H9 (cell line): ENCODE results near the gene SPDYC. TPM values are rescaled to one million over a fixed set of nuclear protein-coding genes. Genes with fewer than 3 reads are reported as not detected.

Experiments used
- DNase-seq: peaks from one replicate; pipeline ENCODE4 v3.0.0-alpha.2; 2017
- H2AFZ ChIP-seq: one replicate; pipeline ENCODE4 v1.6.1; 2013; ENCODE audit warnings: mild to moderate bottlenecking, low read length, control low read depth, moderate library complexity
- H2AK5ac ChIP-seq: 2 replicates; pipeline ENCODE4 v1.6.1; 2013; ENCODE audit warnings: low read length, control low read depth, mixed read lengths; ENCODE audit not compliant: insufficient read length
- H2BK120ac ChIP-seq: one replicate; pipeline ENCODE4 v1.6.1; 2013; ENCODE audit warnings: low read depth, mild to moderate bottlenecking, low read length, control low read depth, inconsistent platforms; ENCODE audit not compliant: poor library complexity, severe bottlenecking
- H2BK12ac ChIP-seq: 2 replicates; pipeline ENCODE4 v1.6.1; 2013; ENCODE audit warnings: low read length, control low read depth, mixed read lengths, low read depth; ENCODE audit not compliant: insufficient read length
- H2BK15ac ChIP-seq: 2 replicates; pipeline ENCODE4 v1.6.1; 2013; ENCODE audit warnings: low read depth, low read length, control low read depth
- H2BK20ac ChIP-seq: one replicate; pipeline ENCODE4 v1.6.1; 2013; ENCODE audit warnings: low read depth, mild to moderate bottlenecking, low read length, control low read depth, inconsistent platforms; ENCODE audit not compliant: poor library complexity, severe bottlenecking
- H2BK5ac ChIP-seq: 2 replicates; pipeline ENCODE4 v1.6.1; 2013; ENCODE audit warnings: low read length, control low read depth, mixed read lengths; ENCODE audit not compliant: insufficient read length
- H3K14ac ChIP-seq: 2 replicates; pipeline ENCODE4 v1.6.1; 2013; ENCODE audit warnings: low read length, control low read depth; ENCODE audit not compliant: insufficient read depth
- H3K18ac ChIP-seq: 2 replicates; pipeline ENCODE4 v1.6.1; 2013; ENCODE audit warnings: low read depth, mild to moderate bottlenecking, mixed read lengths, low read length, control low read depth; ENCODE audit not compliant: insufficient read length
- H3K23ac ChIP-seq: 2 replicates; pipeline ENCODE4 v1.6.1; 2013; ENCODE audit warnings: low read length, control low read depth, mixed read lengths, low read depth; ENCODE audit not compliant: insufficient read length
- H3K23me2 ChIP-seq: 2 replicates; pipeline ENCODE4 v1.6.1; 2013; ENCODE audit warnings: low read depth, mild to moderate bottlenecking, mixed read lengths, low read length, control low read depth; ENCODE audit not compliant: insufficient read length, poor library complexity, severe bottlenecking
- H3K27ac ChIP-seq: 2 replicates; pipeline ENCODE4 v1.5.1; 2013; ENCODE audit warnings: low read length, control low read depth, mixed read lengths, low read depth; ENCODE audit not compliant: insufficient read length
- H3K27me3 ChIP-seq: 2 replicates; pipeline ENCODE4 v1.6.1; 2013; ENCODE audit warnings: low read length, control low read depth, inconsistent platforms; ENCODE audit not compliant: insufficient read depth
- H3K4ac ChIP-seq: 2 replicates; pipeline ENCODE4 v1.6.1; 2013; ENCODE audit warnings: low read depth, mild to moderate bottlenecking, control low read depth, inconsistent platforms, low read length, moderate library complexity
- H3K4me1 ChIP-seq: 2 replicates; pipeline ENCODE4 v1.6.1; 2013; ENCODE audit warnings: low read length, control low read depth, inconsistent platforms; ENCODE audit not compliant: insufficient read depth
- H3K4me2 ChIP-seq: 2 replicates; pipeline ENCODE4 v1.6.1; 2013; ENCODE audit warnings: low read length, control low read depth, mixed read lengths; ENCODE audit not compliant: insufficient read length, insufficient read depth
- H3K56ac ChIP-seq: 2 replicates; pipeline ENCODE4 v1.6.1; 2013; ENCODE audit warnings: low read depth, mild to moderate bottlenecking, mixed read lengths, low read length, control low read depth; ENCODE audit not compliant: insufficient read length
- H3K79me1 ChIP-seq: 2 replicates; pipeline ENCODE4 v1.6.1; 2013; ENCODE audit warnings: low read depth, mild to moderate bottlenecking, moderate library complexity, low read length, control low read depth, inconsistent platforms; ENCODE audit not compliant: insufficient read depth, poor library complexity, severe bottlenecking
- H3K79me2 ChIP-seq: 2 replicates; pipeline ENCODE4 v1.6.1; 2013; ENCODE audit warnings: low read length, control low read depth, inconsistent platforms; ENCODE audit not compliant: insufficient read depth
- H3K9ac ChIP-seq: 2 replicates; pipeline ENCODE4 v1.6.1; 2013; ENCODE audit warnings: low read length, control low read depth, mixed read lengths; ENCODE audit not compliant: insufficient read length; ENCODE audit errors: extremely low read depth
- H3K9me3 ChIP-seq: one replicate; pipeline ENCODE4 v1.6.1; 2013; ENCODE audit warnings: low read depth, low read length, inconsistent platforms; ENCODE audit not compliant: control insufficient read depth
- H3T11ph ChIP-seq: one replicate; pipeline ENCODE4 v1.6.1; 2013; ENCODE audit warnings: mild to moderate bottlenecking, low read length, control low read depth, inconsistent platforms
- H4K20me1 ChIP-seq: one replicate; pipeline ENCODE4 v1.6.1; 2013; ENCODE audit not compliant: control insufficient read depth, insufficient read length, insufficient read depth
- H4K5ac ChIP-seq: 2 replicates; pipeline ENCODE4 v1.6.1; 2013; ENCODE audit warnings: low read depth, mild to moderate bottlenecking, mixed read lengths, low read length, control low read depth; ENCODE audit not compliant: insufficient read length
- H4K8ac ChIP-seq: replicated peaks from 2 replicates; pipeline ENCODE4 v1.6.1; 2013; ENCODE audit warnings: low read length, control low read depth, mixed read lengths, low read depth; ENCODE audit not compliant: insufficient read length
- H4K91ac ChIP-seq: 2 replicates; pipeline ENCODE4 v1.6.1; 2013; ENCODE audit warnings: low read depth, mild to moderate bottlenecking, moderate library complexity, mixed read lengths, low read length, control low read depth; ENCODE audit not compliant: insufficient read length
- H3K27ac Mint-ChIP-seq, 3 experiments: 2 replicates in 2 of 3; 3 replicates in 1 of 3; pipeline ENCODE4 v1.8.0; 2020 to 2021; ENCODE audit warnings: mixed read lengths in 3 of 3, mild to moderate bottlenecking in 1 of 3, moderate library complexity in 1 of 3
- H3K27me3 Mint-ChIP-seq: 2 replicates; pipeline ENCODE4 v1.8.0; 2021; ENCODE audit warnings: low read depth, mild to moderate bottlenecking, moderate library complexity, mixed read lengths
- H3K36me3 Mint-ChIP-seq, 3 experiments: 2 replicates in 2 of 3; 3 replicates in 1 of 3; pipeline ENCODE4 v1.8.0; 2020 to 2021; ENCODE audit warnings: low read depth in 3 of 3, mixed read lengths in 3 of 3; ENCODE audit not compliant: insufficient read depth in 1 of 3
- H3K4me1 Mint-ChIP-seq, 2 experiments: 2 replicates each; pipeline ENCODE4 v1.8.0; 2020; ENCODE audit warnings: mixed read lengths in 2 of 2
- H3K4me3 Mint-ChIP-seq, 2 experiments: 2 replicates in 1 of 2; 3 replicates in 1 of 2; pipeline ENCODE4 v1.8.0; 2020 to 2021; ENCODE audit warnings: mild to moderate bottlenecking in 2 of 2, mixed read lengths in 2 of 2, moderate library complexity in 1 of 2
- H3K9me3 Mint-ChIP-seq, 2 experiments: 2 replicates in 1 of 2; 3 replicates in 1 of 2; pipeline ENCODE4 v1.8.0; 2020; ENCODE audit warnings: mild to moderate bottlenecking in 2 of 2, mixed read lengths in 2 of 2, moderate library complexity in 1 of 2
- CTCF ChIP-seq: fragments of 200-600 bp; sonication (generic); conservative IDR thresholded peaks from 3 replicates; pipeline ENCODE4 v1.8.0; 2021; ENCODE audit warnings: antibody characterized with exemption, mild to moderate bottlenecking
- WGBS: extraction: QIAGEN DNeasy Blood & Tissue Kit; methylation state at CpG from one replicate; pipeline ENCODE4 v1.1.7; 2013; ENCODE audit warnings: missing lambda C conversion rate, low lambda C conversion rate, mixed read lengths; ENCODE audit not compliant: insufficient read length; ENCODE audit errors: extremely low coverage; 5-methylcytosine and 5-hydroxymethylcytosine counted together
- total RNA-seq: library from RNA; stranded (reverse); gene quantifications from 2 replicates; pipeline ENCODE4 v1.2.1, GENCODE V29; 2021

Gene SPDYC
- total RNA-seq, 1 experiment from 2014 or later, result 0.61 TPM

- TF ChIP-seq CTCF, result no peak
- no peak for DNase-seq
- Histone ChIP-seq H4K20me1 (no peaks in the 10 kb centered on the region), H3T11ph (no peak overlapping the region), H3K4me1 (no peaks in the 10 kb centered on the region), H4K91ac (no peak overlapping the region), H3K79me2 (no peaks in the 10 kb centered on the region), H4K5ac (no peak overlapping the region), H3K27me3 (no peaks in the 10 kb centered on the region), H3K23ac (no peak overlapping the region), H2AFZ (no peak overlapping the region), H4K8ac (no peak overlapping the region), H2BK5ac (no peak overlapping the region), H3K56ac (no peak overlapping the region), H2AK5ac (no peak overlapping the region), H2BK120ac (no peak overlapping the region), H3K9me3 (no peaks in the 10 kb centered on the region), H3K27ac (no peak overlapping the region), H3K4ac (no peak overlapping the region), H3K14ac (no peak overlapping the region), H3K18ac (no peak overlapping the region), H3K4me2 (no peak overlapping the region), H2BK15ac (no peak overlapping the region), H3K9ac (no peak overlapping the region), H2BK12ac (no peak overlapping the region), H2BK20ac (no peak overlapping the region), H3K79me1 (no peaks in the 10 kb centered on the region), H3K23me2 (peaks cover 14% of the 10 kb centered on the region)
- H3K27ac Mint-ChIP-seq, result no peak overlapping the region
- H3K27me3 Mint-ChIP-seq, result peaks cover 16% of the 10 kb centered on the region
- H3K9me3 Mint-ChIP-seq, result no peaks in the 10 kb centered on the region; a peak in 1 of 5 replicates
- H3K4me1 Mint-ChIP-seq, result peaks cover 19 to 23% of the 10 kb centered on the region in 2 experiments
- H3K36me3 Mint-ChIP-seq, result peaks cover 0 to 16% (median 13%) of the 10 kb centered on the region in 3 experiments; a peak in 5 of 7 replicates
- H3K4me3 Mint-ChIP-seq, result peak overlapping the region; percentile 57 to 93; a peak in 1 of 5 replicates
- no CpG with 5 or more reads among the region's 15 CpGs for WGBS
Observed at GRCh38 chr11:65136515-65137096, 33.4 kb upstream of the SPDYC start.
